Esophagus squamous epithelium (tissue), 5 donors: ENCODE data around the gene GSTT2B. TPM values are rescaled to one million over a fixed set of nuclear protein-coding genes. Genes with fewer than 3 reads are reported as not detected.
"Not testable (repeated sequence)": the region's sequence is repeated elsewhere in the genome, so short reads cannot be mapped to it uniquely, and the experiment has no call there.

Experiments
- DNase-seq: peaks from one replicate; lab custom pipeline; 2025; lab: John Stamatoyannopoulos, UW
- H3K27ac ChIP-seq, 4 donors: fragments of 200-600 bp; sonication (generic); one replicate each; pipeline ENCODE4 v1.5.1; 2016 to 2019; ENCODE audit warnings: mild to moderate bottlenecking in 1 of 4
- H3K27me3 ChIP-seq, 4 donors: fragments of 200-600 bp; sonication (generic); 1 replicate in 3 of 4; 2 replicates in 1 of 4; pipeline versions ENCODE4 v1.5.1 to v1.6.0; 2017 to 2021; ENCODE audit warnings: antibody characterized with exemption in 1 of 4
- H3K36me3 ChIP-seq, 3 donors: fragments of 200-600 bp; sonication (generic); one replicate each; pipeline ENCODE4 v1.5.1; 2016 to 2019
- H3K4me1 ChIP-seq, 3 donors: fragments of 200-600 bp; sonication (generic); one replicate each; pipeline ENCODE4 v1.5.1; 2017 to 2019
- H3K4me3 ChIP-seq, 4 donors: fragments of 200-600 bp; sonication (generic); 1 replicate in 3 of 4; 2 replicates in 1 of 4; pipeline ENCODE4 v1.5.1; 2016 to 2019; ENCODE audit warnings: mild to moderate bottlenecking in 2 of 4, moderate library complexity in 1 of 4
- H3K9me3 ChIP-seq, 3 donors: fragments of 200-600 bp; sonication (generic); one replicate each; pipeline ENCODE4 v1.5.1; 2016 to 2019
- POLR2A ChIP-seq, 4 donors: fragments of 450-650 bp; IDR thresholded peaks; one replicate each; pipeline ENCODE4 v1.6.1; 2017; ENCODE audit warnings: antibody characterized with exemption in 4 of 4, mild to moderate bottlenecking in 4 of 4, moderate library complexity in 3 of 4
- WGBS, 2 donors: methylation state at CpG; one replicate each; pipeline ENCODE4 v1.1.5; 2018; 5-methylcytosine and 5-hydroxymethylcytosine counted together
- intact Hi-C: fragments of 100-400 bp; cut with DNase I; formaldehyde crosslinking; loops from one replicate; pipeline ENCODE4 v1.15.0; 2022
- total RNA-seq, 4 donors: library from RNA; depleted of rRNA; stranded (reverse); fragments of >200 nt; gene quantifications; one replicate each; pipeline ENCODE4 v1.1.0, GENCODE V29; 2016
- TF ChIP-seq, protein P1 (sequence below), 6 experiments: fragments of 450-650 bp in 4 of 6; fragments of 200-600 bp in 2 of 6; sonication (generic) in 2 of 6; IDR thresholded peaks; one replicate each; pipeline ENCODE4 v1.5.1; 2016 to 2019; ENCODE audit warnings: antibody characterized with exemption in 6 of 6, mild to moderate bottlenecking in 4 of 6, moderate library complexity in 4 of 6
- donor health status: DM: yes; HTN: yes; CAD: no.

GSTT2B gene
- total RNA-seq, 4 donors from 2014 or later = 3.1 to 9.9 TPM; not detected in 2

DNA sequence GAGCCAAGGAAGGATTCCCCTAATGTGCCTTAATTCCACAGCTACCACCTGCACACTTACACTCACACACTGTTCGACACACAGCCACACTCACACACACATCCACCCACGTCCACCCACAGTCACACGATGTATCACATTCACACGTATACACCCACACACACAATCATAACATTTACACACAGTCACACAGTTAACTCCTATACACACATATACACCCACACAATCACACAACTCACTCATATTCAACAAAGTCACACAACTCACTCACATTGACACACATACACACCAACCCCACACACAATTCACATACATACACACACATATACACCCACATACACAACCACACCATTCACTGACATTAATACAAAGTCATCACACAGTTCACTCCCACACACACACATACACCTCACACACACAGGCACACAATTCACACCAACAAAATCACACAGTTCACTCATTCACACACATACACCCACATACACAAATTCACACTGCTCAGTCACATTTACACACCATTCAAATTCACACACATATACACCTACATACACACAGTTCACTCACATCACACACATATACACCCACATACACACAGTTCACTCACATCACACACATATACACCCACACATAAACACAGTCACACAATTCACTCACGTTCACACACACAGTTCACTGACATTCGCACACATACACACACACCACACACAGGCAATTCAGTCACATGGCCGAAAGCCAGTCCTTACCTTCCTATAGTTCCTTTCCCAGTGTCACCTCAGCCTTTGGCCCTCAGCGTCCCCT lies 6.6 kb downstream of the GSTT2B start:
- H3K4me3 ChIP-seq, H3K27ac ChIP-seq, H3K4me1 ChIP-seq, H3K36me3 ChIP-seq, H3K27me3 ChIP-seq, intact Hi-C loops, H3K9me3 ChIP-seq, DNase-seq: not testable (repeated sequence)
- 61 to 69% methylated on average over 8 of the region's 8 CpGs for WGBS, 2 donors

DNA sequence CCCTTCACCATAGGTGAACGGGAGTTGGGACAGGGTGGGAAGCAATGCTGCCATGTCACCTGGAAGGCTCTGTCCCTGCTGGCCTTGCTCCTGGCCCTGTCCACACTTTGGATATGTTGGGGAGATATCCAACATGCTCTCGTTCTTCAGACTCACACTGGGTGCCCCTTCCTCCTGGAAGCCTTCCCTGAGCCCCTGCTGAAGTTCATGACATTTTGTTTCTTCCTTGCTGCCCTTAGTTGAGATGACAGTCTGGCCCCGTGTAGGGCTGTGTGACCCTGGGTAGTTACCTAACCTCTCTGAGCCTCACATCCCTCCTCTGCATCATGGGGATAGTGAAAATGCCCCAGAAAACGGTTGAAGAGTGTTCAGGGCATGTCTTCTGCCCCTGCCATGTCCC lies 7.5 kb downstream of the GSTT2B start:
- intact Hi-C loops = not testable (repeated sequence)

DNA sequence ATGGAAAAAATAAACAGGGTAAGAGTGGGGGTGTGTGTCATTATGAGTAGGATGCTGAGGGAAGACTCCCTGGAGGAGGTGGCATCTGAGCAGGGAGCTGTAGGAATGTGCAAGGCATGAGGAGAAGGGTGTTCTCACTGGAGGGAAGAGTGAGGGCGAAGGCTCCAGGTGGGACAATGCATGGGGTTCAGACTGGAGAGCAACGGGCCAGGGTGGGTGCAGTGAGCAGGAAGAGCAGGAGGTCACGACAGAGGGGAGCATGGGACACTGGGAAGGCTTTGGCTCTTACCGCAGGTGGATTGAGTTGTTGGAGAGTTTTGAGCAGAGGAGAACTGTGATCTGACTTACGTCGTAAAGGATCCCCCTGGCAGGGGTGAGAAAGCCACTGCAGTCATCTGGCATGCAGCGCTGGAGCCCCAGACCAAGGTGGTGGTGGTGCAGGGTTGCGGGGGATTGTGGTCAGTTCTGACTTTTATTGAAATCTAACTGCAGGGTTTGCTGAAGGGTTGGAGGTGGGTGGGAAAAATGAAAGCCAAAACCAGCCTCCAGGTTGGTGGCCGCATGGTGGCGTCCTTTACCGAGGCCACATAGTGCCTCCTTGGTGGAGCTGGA lies 8.1 kb downstream of the GSTT2B start:
- H3K27me3 ChIP-seq, H3K27ac ChIP-seq, DNase-seq, H3K36me3 ChIP-seq, H3K4me1 ChIP-seq, intact Hi-C loops, H3K9me3 ChIP-seq, H3K4me3 ChIP-seq: not testable (repeated sequence)
- WGBS, 2 donors = 68 to 83% methylated on average over 10 to 11 of the region's 11 CpGs

More for the DNA sequence above, 7.5 kb downstream of the GSTT2B start:
- H3K27ac ChIP-seq, H3K4me3 ChIP-seq, H3K36me3 ChIP-seq, H3K27me3 ChIP-seq, H3K9me3 ChIP-seq, DNase-seq, H3K4me1 ChIP-seq: not testable (repeated sequence)
- WGBS, 2 donors = 84 to 90% methylated on average over 3 of the region's 4 CpGs

DNA sequence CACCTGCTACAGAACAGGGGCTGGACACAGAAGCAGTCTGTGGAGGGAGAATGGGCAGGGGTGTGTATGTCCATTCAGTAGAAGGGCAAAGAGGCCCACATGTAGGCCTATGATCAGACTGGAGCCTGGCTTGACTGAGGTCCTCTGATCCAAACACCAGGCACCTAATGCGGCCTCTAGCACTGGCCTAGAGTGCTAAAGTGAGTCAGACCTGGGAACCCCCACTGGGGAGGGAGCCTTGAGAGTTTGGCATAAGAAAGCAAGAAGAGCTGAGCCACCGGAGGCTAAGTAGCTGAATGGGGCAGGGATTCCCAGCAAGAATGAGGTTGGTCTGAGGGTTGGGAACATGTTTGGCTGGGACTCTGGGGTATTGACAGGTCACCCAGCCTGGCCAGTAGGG lies 9.6 kb downstream of the GSTT2B start:
- H3K36me3 ChIP-seq, H3K9me3 ChIP-seq, intact Hi-C loops, H3K27me3 ChIP-seq, H3K4me3 ChIP-seq, H3K4me1 ChIP-seq, DNase-seq, H3K27ac ChIP-seq: not testable (repeated sequence)
- no CpG with 5 or more reads among the region's 2 CpGs for WGBS, 2 donors

DNA sequence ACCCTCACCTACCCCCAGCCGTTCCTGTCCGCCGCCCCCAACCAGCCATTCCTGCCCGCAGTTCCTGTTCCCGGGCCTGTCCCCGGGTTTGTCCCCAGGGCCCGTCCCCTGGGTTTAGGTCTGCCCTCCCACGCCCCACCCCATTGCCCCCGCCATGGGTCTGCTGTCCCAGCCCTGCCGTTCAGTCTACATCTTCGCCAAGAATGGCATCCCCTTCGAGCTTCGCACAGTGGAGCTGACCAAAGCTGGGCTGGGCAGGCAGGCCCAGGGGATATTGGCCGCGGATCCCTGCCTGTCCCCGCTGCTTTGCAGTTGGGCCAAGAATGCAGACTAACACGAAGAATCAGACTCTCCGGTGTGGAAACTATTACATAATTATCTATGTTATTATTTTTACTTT lies 11.2 kb downstream of the GSTT2B start:
- H3K27ac ChIP-seq, H3K36me3 ChIP-seq, H3K9me3 ChIP-seq, DNase-seq, H3K27me3 ChIP-seq, intact Hi-C loops, H3K4me1 ChIP-seq, H3K4me3 ChIP-seq: not testable (repeated sequence)
- WGBS, 2 donors = 83 to 87% methylated on average over 6 to 12 of the region's 18 CpGs

DNA sequence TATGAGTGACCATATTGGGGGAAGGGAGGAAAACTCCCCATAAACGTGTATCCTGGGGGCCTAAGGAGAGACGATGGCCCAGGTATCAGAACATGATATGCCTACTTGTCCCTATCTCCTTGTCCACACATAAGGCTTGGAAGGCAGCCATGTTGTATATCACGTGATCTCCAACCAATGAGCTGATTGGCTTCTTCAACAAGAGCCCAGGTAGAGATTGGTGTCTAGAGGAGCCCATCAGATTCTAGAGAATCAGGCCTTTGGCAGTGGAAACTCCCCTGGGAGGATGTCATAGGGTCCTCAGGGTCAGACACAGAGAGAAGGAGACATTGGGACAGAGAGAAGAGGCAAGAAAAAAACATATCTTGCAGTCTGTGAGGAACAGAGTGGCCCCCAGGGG lies 13.6 kb downstream of the GSTT2B start:
- H3K27me3 ChIP-seq, H3K27ac ChIP-seq, intact Hi-C loops, H3K4me1 ChIP-seq, H3K4me3 ChIP-seq, DNase-seq, H3K36me3 ChIP-seq, H3K9me3 ChIP-seq: not testable (repeated sequence)
- WGBS, 2 donors = no CpG with 5 or more reads among the region's 3 CpGs

DNA sequence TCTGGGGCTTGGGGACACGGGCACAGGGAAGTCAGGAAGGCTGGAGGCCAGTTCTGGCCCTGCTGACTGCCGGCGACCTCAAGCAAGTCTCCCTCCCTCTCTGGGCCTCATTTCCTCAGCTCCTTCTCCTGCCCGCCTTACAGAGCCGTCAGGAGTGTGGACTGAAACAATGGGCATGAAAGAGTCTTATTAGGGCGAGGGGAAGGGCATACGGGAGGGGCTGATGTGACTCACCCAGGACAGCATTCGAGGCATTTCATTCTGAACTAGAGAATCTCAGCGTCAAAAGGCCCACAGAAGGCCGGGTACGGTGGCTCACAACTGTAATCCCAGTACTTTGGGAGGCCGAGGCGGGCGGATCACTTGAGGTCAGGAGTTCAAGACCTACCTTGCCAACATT lies 20.8 kb downstream of the GSTT2B start:
- H3K27me3 ChIP-seq, intact Hi-C loops, H3K9me3 ChIP-seq, DNase-seq, H3K36me3 ChIP-seq, H3K4me3 ChIP-seq, H3K27ac ChIP-seq: not testable (repeated sequence)
- H3K4me1 ChIP-seq = peaks cover 0 to 14% (median 0%) of the 10 kb centered on the region in 3 donors
- WGBS, 2 donors = no CpG with 5 or more reads among the region's 14 CpGs

DNA sequence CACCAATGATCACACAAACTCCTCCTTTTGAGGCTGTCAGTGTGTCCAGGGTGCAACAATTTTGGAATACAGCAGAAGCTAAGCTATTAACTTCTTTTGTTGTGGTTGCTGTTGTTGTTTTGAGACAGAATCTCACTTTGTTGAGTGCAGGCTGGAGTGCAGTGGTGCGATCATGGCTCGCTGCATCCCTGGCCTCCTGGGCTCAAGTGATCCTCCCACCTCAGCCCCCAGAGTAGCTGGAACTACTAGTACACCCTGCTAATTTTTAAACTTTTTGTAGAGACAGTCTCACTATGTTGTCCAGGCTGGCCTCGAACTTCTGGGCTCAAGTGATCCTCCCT lies 22.0 kb downstream of the GSTT2B start:
- peak overlapping the region in 3 of 4 donors; percentile 19 to 58 (median 51) for H3K27ac ChIP-seq
- intact Hi-C loops = loop anchor here (5.0 kb wide), 1 partner anchor 68 kb away; the partner anchor contains the start of gene GSTT4
- H3K9me3 ChIP-seq = no peaks in the 10 kb centered on the region
- no peak for DNase-seq
- H3K4me3 ChIP-seq = no peak overlapping the region
- peaks cover 0 to 14% (median 0%) of the 10 kb centered on the region in 3 donors for H3K4me1 ChIP-seq
- no peaks in the 10 kb centered on the region for H3K36me3 ChIP-seq
- no peaks in the 10 kb centered on the region for H3K27me3 ChIP-seq
- WGBS, 2 donors = 40 to 56% methylated on average over 2 to 3 of the region's 3 CpGs
- TF ChIP-seq POLR2A (IDR thresholded peaks at IDR 0.05) = no peak
- TF ChIP-seq, protein P1, sequence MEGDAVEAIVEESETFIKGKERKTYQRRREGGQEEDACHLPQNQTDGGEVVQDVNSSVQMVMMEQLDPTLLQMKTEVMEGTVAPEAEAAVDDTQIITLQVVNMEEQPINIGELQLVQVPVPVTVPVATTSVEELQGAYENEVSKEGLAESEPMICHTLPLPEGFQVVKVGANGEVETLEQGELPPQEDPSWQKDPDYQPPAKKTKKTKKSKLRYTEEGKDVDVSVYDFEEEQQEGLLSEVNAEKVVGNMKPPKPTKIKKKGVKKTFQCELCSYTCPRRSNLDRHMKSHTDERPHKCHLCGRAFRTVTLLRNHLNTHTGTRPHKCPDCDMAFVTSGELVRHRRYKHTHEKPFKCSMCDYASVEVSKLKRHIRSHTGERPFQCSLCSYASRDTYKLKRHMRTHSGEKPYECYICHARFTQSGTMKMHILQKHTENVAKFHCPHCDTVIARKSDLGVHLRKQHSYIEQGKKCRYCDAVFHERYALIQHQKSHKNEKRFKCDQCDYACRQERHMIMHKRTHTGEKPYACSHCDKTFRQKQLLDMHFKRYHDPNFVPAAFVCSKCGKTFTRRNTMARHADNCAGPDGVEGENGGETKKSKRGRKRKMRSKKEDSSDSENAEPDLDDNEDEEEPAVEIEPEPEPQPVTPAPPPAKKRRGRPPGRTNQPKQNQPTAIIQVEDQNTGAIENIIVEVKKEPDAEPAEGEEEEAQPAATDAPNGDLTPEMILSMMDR (IDR thresholded peaks at IDR 0.05) = no peak
